ENCODE data around the gene SMIM28.
"Not testable (repeated sequence)": the region's sequence is repeated elsewhere in the genome, so short reads cannot be mapped to it uniquely, and the experiment has no call there.

The SMIM28 gene

DNA sequence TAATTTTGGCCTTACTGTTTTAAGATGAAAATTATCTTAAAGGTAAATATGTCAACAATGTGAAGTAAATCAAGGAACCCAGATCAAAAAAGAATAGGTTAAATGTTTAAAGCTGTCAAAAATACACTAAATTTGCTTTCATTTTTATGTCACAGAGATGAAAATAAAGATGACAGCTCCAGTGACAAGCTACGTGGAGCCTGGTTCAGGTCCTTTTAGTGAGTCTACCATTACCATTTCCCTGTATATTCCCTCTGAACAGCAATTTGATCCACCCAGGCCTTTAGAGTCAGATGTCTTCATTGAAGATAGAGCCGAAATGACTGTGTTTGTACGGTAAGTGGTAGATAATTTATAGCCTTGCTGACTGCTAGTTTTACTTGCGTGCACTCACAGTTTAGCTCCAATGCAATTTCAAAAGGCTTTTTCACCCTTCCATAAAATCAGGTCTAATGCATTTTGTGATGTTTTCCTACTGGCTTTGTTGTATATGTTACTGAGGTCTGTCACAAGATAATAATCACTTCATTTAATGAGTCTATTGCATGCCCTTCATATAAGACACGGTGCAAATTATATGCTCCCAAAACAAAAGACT, 28.2 kb downstream of the SMIM28 start:
- DNase-seq (ENCODE audit: low spot score), result no peak

DNA sequence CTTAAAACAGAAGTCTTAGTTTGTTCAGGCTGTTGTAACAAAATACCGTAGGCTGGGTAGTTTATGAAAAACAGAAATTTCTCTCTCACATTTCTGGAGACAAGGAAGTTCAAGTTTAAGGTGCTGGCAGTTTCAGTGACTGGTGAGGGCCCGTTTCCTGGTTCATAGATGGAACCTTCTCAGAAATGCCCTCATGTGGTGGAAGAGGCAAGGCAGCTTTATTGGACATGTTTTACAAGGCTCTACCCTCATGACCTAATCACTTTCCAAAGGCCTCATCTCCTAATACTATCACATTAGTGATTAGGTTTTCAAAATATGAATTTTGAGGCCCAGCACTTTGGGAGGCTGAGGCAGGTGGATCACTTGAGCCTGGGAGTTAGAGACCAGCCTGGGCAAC, 28.7 kb downstream of the SMIM28 start:
- DNase-seq (ENCODE audit: low spot score), result no peak

DNA sequence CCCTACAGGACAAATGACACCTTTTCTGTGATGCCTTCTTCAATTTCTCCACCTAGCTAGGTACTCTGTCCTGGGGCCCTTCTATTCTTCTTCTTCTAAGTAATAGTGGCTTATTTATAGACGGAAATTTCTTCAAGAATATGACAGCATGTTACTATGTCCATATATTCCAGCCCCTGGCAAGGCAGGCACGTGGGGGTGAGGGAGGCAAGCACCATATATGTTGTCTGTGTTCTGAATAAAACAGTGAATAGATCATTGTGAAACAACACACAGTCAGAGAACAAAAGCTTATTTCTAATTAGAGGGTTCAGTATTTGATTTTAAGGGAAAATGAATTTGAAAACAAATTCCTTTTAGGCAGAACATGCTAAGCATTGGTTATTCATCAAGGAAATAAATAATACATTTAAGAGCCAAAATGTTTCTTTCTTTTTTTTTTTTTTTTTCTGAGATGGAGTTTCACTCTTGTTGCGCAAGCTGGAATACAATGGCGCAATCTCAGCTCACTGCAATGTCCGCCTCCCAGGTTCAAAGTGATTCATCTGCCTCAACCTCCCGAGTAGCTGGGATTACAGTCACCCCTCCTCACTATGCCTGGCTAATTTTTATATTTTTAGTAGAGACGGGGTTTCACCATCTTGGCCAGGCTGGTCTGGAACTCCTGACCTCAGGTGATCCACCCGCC, 32.5 kb downstream of the SMIM28 start:
- no peak for DNase-seq (ENCODE audit: low spot score)

DNA sequence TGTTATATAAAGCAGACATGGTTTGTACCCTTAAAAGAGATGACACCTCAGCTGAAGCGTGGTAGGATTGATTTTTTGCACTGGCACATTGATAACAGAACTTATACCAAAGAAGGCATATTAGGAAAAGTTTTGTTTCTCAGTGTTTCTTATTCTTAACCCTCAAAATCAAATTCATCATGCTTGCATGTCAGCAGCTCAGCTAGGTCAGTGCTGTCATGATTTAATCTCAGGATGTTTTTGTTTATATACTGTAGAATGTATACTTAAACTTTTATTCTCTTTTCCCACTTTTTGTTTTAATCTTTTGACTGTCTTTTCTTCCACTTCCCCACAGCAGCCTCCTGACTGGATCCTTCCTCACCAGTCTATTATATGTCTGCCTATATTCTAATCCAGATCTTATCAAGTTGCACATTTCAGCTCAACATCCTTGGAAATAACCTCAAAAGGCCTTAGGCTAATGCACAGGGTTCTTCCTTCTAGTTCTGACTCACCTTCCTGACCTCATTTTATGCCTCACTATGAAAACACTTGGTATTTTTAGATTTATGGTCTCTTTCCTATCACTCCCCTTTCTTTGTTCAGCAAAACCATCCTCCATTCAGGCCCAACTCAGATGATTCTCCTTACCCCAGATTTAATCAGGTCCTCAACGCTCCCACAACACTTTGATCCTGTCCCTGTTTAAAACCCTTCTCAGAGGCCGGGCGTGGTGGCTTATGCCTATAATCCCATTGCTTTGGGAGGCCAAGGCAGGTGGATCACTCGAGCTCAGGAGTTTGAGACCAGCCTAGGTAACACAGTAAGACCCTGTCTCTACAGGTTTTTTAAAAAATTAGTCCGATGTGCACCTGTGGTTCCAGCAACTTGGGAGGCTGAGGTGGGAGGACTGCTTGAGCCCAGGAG, 33.5 kb downstream of the SMIM28 start:
- DNase-seq (ENCODE audit: low spot score), result no peak

DNA sequence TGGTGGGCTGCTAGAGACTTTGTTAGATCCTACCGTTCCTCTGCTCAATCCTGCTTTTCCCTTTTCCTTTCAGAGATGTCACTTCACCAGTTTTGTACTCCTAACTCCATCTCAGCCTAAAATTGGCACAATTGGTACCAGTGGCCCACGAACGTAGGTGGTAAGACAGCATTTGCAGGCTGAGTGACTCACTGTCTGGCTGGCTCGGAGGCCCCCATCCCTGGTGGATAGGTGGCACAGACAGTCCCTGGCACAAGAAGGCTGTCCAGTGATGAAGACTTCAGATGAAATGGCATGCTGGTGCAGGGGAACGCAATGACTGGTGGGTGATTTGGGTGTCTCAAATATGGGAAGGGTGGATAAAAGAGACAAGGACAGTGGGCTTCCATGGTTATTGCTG, 37.4 kb downstream of the SMIM28 start:
- no peak for DNase-seq (ENCODE audit: low spot score)

DNA sequence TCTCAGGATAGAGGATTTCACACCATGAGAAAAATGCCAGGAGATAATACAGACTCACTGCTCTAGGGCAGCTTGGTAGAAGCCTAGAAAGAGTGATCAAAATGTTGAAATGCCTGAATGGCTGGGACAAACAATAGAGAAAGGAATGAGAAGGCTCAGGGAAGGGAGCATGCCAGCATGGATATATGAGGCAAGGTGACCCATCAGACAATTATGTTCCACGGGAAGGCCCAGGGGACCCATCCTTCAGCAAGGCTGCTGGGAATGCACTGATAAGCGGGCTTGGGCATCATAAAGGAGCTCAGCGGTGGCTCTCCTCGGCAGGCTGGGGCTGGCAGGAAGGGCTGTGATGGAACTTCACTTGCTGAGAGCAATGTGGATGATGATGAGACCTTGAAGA, 38.5 kb downstream of the SMIM28 start:
- no peak for DNase-seq (ENCODE audit: low spot score)

DNA sequence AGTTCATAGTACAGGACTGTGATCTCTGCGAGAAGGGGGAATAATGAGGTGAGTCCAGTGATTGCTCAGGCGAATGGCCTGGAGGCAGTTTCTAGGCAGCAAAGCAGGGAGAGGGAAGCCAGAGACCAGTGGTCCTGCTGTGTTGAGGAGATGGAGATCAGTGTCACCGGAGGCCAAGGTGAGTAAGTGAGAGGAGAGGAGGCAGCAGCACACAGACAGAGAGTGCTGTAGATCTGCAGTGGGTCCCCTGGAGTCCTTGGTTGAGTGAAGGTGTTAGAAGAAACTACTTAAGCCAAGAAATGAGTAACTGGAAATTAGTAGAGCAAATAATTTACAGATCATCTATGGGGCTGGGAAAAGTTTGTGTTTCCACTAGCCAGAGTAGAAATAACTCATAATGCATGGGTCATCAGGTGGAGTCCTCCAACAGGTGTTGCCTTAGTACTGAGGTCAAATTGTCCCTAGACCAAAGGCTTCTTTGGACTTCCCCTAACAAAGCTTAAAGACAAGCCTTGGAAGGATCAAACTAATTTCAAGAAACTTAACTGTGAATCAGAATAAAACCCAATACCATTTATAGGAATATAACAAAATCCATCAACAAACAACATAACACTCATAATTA, 39.9 kb downstream of the SMIM28 start:
- no peak for DNase-seq (ENCODE audit: low spot score)

DNA sequence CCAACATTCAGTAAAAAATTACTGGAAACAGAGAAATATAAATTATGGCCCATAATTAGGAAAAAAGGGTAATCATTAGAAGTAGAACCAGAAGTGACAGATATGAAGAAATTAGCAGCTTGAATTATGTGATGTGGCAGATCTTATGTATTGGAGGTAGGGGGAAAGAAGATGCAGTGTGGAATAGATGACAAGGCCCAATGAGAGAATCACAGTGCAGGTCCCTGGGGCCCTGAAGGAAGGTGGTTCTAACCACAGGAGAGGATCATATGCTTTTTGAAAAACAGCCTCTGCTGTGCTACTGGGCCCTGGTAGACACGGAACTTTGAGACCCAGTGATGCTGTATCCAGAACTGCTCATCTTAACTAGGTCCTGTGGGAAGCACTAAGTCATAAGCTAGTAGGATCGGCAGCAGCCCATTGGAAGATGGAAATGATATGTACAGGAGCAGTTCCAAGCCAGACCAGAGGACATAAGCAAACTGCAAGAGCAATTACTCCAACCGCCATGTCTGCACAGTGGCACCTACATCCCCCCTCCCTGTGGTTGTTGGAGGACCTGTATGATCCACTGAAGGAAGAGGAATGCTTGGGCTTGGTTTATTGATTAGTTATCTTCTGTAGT, 40.5 kb downstream of the SMIM28 start:
- no peak for DNase-seq (ENCODE audit: low spot score)

DNA sequence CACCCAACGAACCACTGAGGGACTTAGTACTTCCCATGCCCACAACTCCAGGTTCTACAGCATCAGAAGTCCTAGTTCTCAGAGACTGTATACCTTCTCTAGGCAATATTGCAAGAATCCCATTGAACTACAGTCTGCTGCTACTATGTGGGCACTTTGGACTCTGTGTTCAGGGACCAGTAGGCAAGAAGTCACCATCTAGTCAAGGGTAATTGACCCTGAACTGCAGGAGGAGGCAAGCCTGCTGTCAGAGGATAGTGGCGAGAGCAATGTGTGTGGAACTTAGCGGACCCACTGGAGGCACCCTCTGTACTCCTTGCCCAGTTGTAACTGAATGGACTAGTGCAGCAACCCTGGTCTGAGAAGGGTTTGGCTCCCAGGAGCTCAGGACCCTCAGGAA, 42.1 kb downstream of the SMIM28 start:
- no peak for DNase-seq (ENCODE audit: low spot score)

DNA sequence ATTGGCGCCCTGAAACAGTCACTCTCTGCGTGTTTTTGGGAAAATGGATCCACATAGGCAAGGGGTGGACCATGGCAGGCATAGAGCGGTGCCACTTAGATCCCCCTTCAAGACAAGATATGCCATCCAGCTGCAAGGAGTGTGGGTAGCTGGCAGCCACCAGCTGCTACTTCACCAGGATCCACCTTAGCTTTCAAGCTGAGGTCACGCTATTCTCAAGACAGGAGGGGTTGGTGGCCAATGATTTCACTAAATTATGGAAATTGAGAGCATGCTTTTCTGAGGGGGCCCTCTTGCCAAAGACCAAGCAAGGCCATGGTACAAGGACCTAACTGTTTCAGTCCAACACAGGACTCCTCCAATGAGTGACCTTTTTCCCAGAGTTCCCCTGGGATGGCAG, 42.7 kb downstream of the SMIM28 start:
- no peak for DNase-seq (ENCODE audit: low spot score)

DNA sequence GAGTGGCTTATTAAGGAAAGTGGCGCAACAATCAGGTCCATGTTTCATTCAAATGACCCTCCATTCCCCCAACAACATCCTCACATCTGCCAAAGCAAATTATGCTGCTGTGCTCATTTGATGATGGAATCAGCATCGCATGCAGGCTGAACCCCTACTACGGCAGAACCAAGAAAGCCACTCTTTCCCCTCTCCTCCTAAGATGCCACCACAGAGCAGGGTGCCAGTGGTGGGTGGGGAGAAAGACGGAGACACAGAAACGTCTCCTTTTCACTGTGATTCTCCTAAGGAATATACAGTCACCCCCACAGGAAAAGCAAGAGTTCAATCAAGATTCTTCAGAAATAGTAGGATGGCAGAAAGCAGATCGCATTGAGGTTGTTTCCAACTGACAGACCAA, 43.4 kb downstream of the SMIM28 start:
- no peak for DNase-seq (ENCODE audit: low spot score)

DNA sequence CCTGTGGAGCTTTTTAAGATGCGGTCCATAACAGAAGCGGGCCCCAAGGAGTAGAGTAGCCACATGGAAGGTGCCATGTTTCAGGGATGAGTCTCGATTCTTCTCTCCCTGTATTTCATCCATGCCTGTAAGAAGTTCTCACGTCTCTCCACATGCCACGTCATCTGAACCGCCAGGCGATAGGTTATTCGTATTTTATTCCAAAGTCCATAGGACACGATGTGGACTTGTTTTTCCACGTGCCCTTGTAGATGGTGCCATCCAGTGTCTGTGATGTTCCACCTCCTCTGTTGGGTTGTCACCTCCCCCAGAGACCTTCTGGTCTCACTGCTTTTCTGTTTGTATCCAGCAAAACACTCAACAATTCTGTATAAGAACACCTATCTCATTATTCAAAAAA, 43.9 kb downstream of the SMIM28 start:
- no peak for DNase-seq (ENCODE audit: low spot score)

DNA sequence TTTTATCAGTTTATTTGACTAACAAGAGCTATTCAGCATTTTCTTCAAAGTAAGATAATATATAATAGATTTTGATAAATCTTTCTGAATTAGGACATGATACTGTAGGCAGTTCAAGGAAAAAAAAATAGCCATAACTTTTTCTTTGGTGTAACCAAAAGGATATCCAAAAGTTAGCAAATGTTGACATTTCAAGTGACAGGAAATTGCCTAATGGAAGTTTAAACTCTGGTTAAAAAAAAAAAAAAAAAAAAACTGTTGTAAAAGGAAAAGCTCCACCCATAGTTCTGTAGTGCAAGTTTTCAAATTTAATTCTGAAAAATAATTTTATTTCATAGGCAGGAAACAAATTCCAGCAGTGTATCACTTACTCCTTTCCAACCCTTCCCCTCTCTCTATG, 45.2 kb downstream of the SMIM28 start:
- DNase-seq (ENCODE audit: low spot score), result no peak

DNA sequence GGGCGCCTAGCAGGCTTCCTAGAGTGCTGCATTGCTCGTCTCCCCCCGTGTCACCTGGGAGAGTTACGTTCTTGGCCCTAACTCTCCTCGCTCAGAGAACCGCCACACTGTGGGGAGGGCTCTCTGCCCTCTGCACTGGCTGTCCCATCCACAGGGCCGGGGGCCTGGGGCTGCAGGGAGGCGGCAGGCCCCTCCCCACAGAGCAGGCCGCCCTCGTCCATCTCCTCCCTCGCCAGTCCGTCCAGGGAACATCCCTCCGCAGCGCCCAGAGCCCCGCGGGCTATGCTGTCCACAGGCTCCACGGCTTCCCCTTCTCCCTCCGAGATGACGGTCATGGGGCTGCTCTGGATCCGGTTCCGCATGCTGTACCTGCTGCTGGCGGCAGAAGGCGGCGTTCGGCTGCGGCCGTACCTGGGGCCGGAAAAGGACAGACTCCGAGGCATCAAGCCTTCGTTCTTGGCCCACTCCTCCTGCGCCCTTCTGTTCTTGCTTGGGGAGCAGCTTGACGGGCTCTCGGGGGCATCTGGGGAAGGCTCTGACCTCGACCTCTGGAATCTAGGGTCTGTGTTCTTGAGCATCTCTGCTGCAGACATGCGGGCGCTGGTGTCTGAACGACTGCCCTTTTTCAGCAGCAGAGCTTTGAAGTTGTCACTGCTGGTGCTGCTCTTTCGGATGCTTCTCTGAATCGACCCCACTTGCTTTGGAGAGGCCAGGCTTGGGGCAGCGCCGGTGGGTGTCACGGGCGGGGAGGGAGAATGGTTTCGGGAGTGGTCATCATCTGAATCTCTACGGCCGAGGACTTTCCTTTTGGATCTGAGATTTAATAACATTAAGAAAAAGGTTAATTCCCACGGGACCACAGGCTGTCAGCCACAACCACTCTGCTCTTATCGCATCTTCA, 46.5 kb downstream of the SMIM28 start:
- no peak for DNase-seq (ENCODE audit: low spot score)

DNA sequence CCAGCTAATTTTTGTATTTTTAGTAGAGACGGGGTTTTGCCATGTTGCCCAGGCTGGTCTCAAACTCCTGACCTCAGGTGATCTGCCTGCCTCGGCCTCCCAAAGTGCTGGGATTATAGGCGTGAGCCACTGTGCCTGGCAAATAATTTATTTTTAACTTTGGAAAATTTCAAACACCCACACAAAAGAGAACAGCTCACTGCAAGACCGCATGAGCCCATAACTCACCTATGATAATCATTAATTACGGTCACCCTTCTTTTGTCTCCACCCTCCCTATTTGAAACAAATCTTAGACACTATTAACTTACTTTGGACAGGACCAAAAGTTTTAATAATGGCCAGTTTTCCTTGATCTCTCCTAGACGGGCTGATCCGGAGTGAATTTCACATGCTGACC, 47.6 kb downstream of the SMIM28 start:
- not testable (repeated sequence) for DNase-seq (ENCODE audit: low spot score)

DNA sequence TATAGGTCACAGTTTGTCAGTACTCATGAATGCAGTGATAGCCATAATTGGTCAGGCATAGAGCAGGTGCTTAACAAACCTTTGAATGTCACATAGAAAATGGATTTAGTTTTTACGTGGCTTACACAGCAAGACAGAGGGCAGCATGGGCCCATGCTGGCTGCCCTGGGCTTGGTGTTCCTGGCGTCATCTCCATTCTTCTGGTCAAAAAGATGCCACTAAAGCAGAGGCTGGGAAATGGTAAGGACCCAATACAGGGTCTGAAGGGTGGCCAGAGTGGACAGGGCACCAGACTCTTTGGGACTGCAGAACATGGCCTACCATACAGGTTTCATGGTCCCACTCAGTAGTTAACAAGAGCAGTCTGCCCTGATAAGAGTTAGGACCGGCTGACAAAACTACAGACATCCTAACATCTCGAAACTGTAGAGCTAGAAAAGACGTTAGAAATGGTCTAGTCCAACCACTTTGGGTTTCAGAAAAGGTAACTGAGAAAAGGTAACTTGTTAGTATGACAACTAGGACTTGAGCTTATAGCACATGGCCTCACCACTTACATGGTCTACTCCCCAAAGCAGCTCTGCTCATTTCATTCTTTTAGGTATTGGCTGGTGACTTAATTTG, 48.9 kb downstream of the SMIM28 start:
- DNase-seq (ENCODE audit: low spot score), result no peak

DNA sequence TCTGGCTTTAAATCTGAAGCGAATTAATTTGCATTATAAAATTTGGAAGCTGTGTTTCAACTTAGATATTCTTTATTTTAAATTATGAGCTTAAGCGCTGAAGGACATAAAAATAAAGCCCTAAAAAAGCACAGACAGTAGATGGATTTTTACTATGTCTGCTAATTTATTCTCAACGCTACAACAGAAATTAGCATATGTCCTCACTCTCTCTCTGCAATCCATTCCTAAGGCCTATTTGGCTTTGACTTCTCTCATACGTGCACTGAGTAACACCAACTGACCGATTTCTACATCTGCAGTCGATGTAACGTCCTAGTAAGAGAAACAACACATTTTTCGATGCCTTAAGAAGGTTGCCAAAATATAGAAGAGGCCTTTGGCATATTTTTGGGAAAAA, 50.0 kb downstream of the SMIM28 start:
- DNase-seq (ENCODE audit: low spot score), result no peak

DNA sequence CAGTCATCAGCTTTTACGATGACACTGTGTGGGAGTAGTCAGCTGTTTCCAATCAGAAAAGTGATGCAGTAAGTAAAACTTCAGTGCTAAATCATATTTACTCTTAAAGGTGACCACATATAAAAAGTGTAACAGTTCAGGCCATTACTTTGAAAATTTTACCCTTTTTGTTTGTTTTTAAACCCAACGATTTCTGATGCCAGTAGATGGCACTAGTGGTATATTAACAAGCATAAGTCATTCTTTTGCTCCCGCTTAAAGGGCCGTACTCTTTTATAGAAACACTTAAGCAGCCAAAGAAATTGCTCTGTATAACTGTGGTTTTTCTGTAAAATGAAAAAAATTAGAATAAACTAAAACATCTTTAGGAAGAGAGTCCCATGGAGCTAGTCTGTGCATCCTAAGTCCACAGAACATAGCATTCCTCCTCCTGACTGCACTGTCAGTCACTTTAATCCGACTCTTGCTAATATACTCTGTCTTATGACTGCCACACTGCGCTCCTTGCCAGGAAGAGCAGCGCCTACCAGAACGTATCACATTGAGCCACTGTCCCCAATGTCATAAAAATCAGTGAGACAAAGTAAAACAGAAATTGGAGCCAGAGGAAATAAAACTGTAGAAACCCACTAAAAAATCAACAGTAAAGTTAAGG, 51.4 kb downstream of the SMIM28 start:
- peak; percentile 6 for DNase-seq (ENCODE audit: low spot score)

DNA sequence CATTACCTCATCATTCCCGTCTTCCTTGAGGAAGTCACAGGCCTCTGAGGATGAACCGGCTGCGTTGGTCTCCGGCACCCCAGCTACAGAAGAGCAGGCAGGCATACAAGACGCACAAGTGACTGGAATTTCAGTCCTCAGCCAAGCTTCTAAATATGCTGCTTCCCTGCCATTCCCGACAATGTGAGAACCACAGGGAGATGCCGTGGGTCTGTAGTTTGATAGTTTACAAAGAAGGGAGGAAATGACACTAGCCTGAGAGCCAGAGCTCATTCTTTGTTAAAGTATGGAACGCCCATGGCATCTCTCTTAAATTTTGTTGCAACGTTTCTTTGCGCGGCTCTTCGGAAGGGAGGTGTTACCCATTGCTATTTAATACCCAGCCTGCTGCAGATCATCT, 52.1 kb downstream of the SMIM28 start:
- no peak for DNase-seq (ENCODE audit: low spot score)
